ENCODE results near the gene SYT15B.
A peak's percentile ranks its signal among the peaks of the same experiment; 100 is the strongest.
"Not testable (repeated sequence)": the region's sequence is repeated elsewhere in the genome, so short reads cannot be mapped to it uniquely, and the experiment has no call there.

Gene SYT15B

DNA sequence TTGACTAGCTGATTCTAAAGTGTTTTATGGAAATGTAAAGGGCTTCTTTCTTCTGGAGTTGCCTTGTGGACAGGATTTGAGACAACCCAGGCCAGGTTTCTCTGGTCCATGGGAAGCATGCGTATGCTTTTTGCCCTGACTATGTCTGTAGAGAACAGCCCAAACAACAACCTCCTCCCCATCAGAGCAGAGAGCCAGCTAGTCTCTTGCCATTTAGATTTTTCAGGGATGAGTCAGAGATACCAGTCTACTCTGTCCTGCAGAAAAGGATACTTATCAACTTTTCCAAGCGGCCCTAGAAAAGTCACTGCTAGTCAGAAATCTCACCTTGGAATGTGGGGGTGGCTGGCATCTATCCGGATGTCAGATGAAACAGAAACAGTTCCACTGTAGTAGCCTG, 11.6 kb downstream of the SYT15B start:
- H3K9me3 ChIP-seq (ENCODE audit: low read length); H3K4me3 ChIP-seq (ENCODE audit: low read length); H3K27me3 ChIP-seq (ENCODE audit: insufficient read depth, low read length); H3K36me3 ChIP-seq (ENCODE audit: insufficient read depth, low read length); H3K4me1 ChIP-seq (ENCODE audit: insufficient read depth, low read length); H2AFZ ChIP-seq (ENCODE audit: low read depth, low read length): not testable (repeated sequence)

DNA sequence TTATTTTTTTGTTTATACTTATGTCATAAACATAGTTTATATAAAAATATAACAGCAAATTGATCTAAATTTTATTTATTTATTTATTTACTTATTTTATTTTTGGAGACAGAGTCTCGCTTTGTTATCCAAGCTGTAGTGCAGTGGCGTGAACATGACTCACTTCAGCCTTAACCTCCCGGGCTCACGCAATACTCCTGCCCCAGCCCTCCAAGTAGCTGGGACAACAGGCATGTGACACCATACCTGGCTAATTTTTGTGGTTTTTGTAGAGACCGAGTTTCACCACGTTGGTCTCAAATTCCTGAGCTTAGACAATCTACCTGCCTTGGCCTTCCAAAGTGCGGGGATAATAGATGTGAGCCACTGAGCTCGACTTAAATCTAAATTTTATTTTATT, 13.0 kb downstream of the SYT15B start:
- H3K9me3 ChIP-seq (ENCODE audit: low read length); H2AFZ ChIP-seq (ENCODE audit: low read depth, low read length); H3K4me3 ChIP-seq (ENCODE audit: low read length); H3K36me3 ChIP-seq (ENCODE audit: insufficient read depth, low read length); H3K4me1 ChIP-seq (ENCODE audit: insufficient read depth, low read length); H3K27me3 ChIP-seq (ENCODE audit: insufficient read depth, low read length): not testable (repeated sequence)

DNA sequence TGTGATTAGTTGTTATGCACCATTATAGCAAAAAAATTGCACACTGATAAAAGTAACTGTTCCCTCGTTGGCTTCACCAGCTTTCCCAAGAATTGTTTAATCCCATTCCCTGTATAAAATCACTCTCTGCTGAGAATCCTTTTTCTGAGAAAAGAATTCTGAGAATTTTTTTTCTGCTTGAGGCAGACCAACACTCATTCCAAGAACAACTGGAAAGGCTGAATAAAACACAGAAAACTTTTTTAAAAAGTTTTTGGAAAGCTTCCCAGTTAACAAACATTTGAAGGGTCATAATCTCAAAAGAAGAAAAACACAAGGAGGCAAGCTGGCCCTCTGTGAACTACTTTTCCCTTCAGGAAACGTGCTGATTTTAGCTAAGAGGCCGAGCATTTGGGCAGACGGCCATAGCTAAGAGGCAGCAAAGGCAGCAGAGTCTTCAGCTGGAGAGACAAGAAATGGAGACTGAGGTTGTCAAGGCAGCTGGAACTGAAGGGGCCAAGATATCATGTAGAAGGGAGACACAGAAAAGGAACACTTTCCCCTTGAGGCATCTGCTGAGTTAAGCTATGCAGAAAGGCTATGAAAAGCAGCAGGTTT, 16.5 kb downstream of the SYT15B start:
- not testable (repeated sequence) for H3K4me1 ChIP-seq (ENCODE audit: insufficient read depth, low read length); H3K4me3 ChIP-seq (ENCODE audit: low read length); H3K27me3 ChIP-seq (ENCODE audit: insufficient read depth, low read length); H3K36me3 ChIP-seq (ENCODE audit: insufficient read depth, low read length); H2AFZ ChIP-seq (ENCODE audit: low read depth, low read length); H3K9me3 ChIP-seq (ENCODE audit: low read length)

DNA sequence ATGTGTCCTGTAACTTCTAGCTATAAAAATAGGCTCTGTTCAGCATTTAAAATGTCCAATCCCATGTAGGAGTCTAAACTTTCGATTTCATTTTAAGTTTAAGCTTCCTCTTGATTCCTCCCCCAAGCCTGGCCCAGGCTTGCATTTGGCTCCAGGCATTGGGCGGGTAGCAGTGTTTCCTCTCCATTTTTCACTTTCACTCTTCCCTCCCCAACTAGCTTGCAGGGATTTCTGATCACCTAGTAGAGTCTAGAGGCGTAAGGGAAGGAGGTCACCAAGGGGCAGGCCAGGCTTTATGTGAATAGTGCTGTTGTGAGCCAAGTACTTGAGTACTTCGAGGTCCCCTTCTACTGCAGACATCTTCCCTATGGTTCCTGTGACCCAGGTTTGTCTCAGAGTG, 18.5 kb downstream of the SYT15B start:
- not testable (repeated sequence) for H3K4me3 ChIP-seq (ENCODE audit: low read length)

DNA sequence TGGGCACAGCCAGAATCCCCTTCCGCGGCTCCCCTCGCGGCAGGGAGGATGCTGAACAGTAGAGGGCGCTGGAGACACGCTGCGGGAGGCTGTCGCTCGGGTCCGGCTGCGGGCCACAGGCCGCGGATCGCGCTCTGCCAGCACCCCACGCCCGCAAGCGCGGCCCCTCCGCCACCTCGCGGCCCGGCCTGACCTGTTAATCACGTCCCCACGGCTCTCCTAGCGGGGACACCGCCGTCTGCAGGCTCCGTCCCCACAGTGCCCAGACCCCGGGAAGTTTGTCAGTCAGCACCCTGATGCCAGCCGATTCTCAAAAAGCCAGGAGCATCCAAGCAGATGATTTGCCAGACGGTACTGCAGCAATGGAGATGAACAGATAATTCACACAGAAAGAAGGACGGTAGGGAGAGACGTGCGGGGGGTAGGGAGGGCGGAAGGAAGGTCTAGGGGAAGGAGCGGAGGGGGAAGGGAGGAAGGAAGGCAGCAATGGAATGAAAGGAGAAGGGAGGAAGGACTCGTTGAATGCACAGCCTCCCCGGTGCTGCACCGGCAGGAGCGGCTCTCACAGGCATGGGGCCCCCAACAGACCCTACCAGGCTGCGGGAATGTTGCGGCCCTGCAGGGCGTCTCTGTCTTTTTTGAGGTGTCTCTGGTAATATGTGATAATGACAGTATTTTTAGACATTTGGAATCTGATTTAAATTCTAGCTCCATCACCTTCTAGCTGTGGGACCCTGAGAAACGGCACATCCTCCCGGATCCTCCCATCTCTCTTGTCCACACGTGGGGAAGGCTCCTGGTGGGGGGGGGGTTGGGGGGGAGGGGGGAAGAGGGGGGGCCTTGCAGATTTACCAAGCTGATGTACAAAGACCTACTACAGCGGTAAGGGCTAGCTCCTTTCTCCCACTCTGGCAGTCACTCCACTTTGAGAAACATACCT, 19.5 kb downstream of the SYT15B start:
- H3K27me3 ChIP-seq (ENCODE audit: insufficient read depth, low read length); H3K9me3 ChIP-seq (ENCODE audit: low read length); H3K36me3 ChIP-seq (ENCODE audit: insufficient read depth, low read length); H3K4me1 ChIP-seq (ENCODE audit: insufficient read depth, low read length); H2AFZ ChIP-seq (ENCODE audit: low read depth, low read length): not testable (repeated sequence)
- peak overlapping the region; percentile 46 for H3K4me3 ChIP-seq (ENCODE audit: low read length)

More for the DNA sequence above, 18.5 kb downstream of the SYT15B start:
- H3K36me3 ChIP-seq (ENCODE audit: insufficient read depth, low read length); H3K9me3 ChIP-seq (ENCODE audit: low read length); H2AFZ ChIP-seq (ENCODE audit: low read depth, low read length); H3K27me3 ChIP-seq (ENCODE audit: insufficient read depth, low read length); H3K4me1 ChIP-seq (ENCODE audit: insufficient read depth, low read length): not testable (repeated sequence)

DNA sequence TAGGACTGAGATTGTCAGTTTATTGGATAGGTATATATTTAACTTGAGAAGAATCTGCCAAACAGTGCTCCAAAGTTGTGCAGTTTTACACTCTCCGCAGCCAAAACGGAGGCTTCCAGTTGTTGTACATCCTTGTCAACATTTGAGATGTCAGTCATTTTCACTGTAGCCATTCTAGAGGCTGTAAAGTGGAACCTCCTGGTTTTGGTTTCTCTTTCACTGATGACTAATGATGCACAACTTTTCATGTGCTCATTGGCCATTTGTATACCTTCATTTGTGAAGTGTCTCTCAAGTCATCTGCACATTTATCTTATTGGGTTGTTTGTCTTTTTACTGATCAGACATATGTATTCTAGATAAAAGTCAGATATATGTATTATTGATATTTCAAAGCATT, 22.5 kb downstream of the SYT15B start:
- not testable (repeated sequence) for H3K27me3 ChIP-seq (ENCODE audit: insufficient read depth, low read length); H3K4me3 ChIP-seq (ENCODE audit: low read length); H3K9me3 ChIP-seq (ENCODE audit: low read length); H3K4me1 ChIP-seq (ENCODE audit: insufficient read depth, low read length); H3K36me3 ChIP-seq (ENCODE audit: insufficient read depth, low read length); H2AFZ ChIP-seq (ENCODE audit: low read depth, low read length)

DNA sequence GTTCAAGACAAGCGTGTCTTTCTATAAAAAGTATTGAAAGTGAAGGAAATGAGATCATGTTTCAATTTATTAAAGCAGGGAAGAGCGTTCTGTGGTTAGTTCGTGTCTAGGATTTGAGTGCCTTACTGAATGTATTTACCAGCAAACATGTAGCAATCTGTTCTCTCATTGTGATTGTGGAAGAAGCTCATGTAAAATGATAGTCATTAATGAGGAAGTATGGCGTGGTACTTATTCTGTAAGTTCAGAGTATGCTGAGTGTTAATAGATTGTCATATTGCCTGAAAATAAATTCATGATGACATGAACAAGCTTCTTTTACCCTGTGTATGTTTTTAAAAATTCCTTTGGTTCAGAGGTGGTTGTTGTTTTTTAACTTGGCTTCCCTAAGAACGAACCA, 32.5 kb downstream of the SYT15B start:
- H3K27me3 ChIP-seq (ENCODE audit: insufficient read depth, low read length); H3K36me3 ChIP-seq (ENCODE audit: insufficient read depth, low read length); H3K4me1 ChIP-seq (ENCODE audit: insufficient read depth, low read length); H3K9me3 ChIP-seq (ENCODE audit: low read length); H3K4me3 ChIP-seq (ENCODE audit: low read length); H2AFZ ChIP-seq (ENCODE audit: low read depth, low read length): not testable (repeated sequence)

DNA sequence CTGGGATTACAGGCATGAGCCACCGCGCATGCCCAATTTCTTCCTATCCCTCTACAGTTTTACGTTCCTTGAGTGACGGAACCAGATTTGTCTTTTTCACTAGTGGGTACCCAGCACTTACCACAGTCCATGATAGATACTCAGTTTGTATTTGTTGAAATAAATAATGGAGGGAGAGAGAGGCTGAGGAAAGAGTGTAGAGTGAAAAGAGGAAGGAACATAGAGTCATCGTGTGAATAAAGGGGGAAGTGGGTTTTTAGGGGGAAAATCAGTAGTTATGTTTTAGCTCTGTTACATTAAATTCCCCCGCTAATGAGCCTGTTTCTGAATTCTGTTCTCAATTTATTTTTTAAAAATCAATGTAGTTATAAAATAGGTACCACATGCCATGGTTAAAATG, 37.7 kb downstream of the SYT15B start:
- H3K4me3 ChIP-seq (ENCODE audit: low read length); H2AFZ ChIP-seq (ENCODE audit: low read depth, low read length); H3K4me1 ChIP-seq (ENCODE audit: insufficient read depth, low read length); H3K27me3 ChIP-seq (ENCODE audit: insufficient read depth, low read length); H3K9me3 ChIP-seq (ENCODE audit: low read length); H3K36me3 ChIP-seq (ENCODE audit: insufficient read depth, low read length): not testable (repeated sequence)

DNA sequence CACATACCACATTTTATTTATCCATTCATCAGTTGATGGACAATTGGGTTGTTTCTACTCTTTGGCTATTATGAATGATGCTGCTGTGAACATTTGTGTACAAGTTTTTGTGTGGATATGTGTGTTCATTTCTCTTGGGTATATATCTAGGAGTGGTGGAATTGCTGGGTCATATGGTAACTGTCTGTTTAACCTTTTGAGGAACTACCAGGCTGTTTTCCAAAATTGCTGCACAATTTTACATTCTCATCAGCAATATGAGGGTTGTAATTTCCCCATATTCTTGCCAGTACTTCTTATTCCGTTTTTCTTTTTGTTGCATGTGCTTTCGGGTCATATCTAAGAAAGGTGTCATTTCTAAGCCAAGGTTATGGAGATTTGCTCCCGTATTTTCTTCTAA, 38.3 kb downstream of the SYT15B start:
- H2AFZ ChIP-seq (ENCODE audit: low read depth, low read length); H3K36me3 ChIP-seq (ENCODE audit: insufficient read depth, low read length); H3K4me1 ChIP-seq (ENCODE audit: insufficient read depth, low read length); H3K27me3 ChIP-seq (ENCODE audit: insufficient read depth, low read length); H3K4me3 ChIP-seq (ENCODE audit: low read length); H3K9me3 ChIP-seq (ENCODE audit: low read length): not testable (repeated sequence)

DNA sequence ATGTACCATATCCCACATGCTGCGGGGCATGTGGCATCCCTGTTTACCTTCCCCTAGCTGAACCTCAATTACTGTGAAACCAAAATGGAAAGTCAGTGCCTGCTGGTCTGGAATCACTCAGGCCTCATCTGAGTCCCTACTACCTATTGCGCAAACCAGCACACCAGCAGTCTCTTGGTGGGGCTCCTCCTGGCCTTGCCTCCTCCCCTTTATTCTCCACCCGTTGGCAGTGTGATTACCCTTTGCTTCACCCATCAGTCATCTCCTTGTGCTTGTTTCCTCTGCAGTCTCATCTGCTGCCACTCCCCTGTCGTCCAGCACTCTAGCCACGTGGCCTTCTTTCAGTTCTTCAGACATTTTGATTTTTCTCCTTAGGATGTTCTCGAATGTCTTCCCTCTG, 39.3 kb downstream of the SYT15B start:
- H3K4me1 ChIP-seq (ENCODE audit: insufficient read depth, low read length); H2AFZ ChIP-seq (ENCODE audit: low read depth, low read length); H3K4me3 ChIP-seq (ENCODE audit: low read length); H3K27me3 ChIP-seq (ENCODE audit: insufficient read depth, low read length); H3K36me3 ChIP-seq (ENCODE audit: insufficient read depth, low read length); H3K9me3 ChIP-seq (ENCODE audit: low read length): not testable (repeated sequence)

DNA sequence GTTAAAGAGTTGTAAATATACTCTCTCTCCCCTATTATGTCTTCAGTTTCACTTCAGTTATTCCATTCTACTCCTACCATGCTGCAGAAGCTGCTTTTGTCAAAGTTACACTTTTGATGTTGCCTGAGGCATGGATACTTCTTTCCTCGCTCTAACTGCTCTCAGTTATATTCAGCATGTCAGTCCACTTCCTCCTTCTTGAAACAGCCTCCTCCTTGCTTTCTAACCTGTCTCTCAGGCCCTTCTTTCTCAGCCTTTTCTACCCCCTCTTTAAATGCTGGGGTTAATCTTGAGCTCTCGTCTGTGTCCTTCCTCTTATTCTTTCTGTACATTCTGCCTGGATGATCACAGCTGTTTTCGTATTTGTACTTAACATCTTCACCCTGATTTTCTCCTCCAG, 40.0 kb downstream of the SYT15B start:
- not testable (repeated sequence) for H3K4me3 ChIP-seq (ENCODE audit: low read length); H3K9me3 ChIP-seq (ENCODE audit: low read length); H3K36me3 ChIP-seq (ENCODE audit: insufficient read depth, low read length); H3K27me3 ChIP-seq (ENCODE audit: insufficient read depth, low read length); H3K4me1 ChIP-seq (ENCODE audit: insufficient read depth, low read length); H2AFZ ChIP-seq (ENCODE audit: low read depth, low read length)

DNA sequence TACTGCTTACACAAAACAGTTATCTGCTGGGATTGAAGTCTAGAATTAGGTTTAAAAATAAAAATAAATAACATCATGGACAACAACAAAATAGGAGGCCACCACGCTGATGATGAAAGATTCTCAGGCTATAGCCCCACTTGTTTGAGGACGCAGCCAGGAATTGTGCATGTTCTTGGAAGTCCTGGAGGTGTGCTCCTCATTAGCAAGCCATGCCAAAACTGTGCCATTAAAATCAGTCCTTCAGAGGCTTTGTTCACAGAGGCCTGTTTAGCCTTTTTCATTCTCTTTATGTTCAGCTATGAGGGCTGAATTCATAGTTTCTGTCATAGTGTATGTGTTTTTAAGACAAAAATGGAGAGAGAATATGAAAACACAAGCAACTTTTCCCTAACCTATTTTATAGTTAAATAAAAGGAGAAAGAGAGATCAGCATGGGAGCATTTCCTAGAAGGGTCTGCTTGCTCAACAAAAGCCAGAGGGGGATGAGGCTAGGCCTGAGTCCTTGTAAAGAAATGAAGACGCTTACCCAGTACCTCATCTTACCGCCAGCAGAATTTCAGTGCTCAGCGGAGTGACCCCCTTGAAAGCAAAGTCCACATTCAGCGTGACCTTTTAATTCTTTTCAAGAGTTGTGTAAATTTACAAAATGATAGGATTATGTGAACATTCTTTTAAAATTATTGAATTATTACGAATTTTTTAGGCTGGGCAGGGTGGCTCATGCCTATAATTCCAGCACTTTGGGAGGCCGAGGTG, 46.2 kb downstream of the SYT15B start:
- H2AFZ ChIP-seq (ENCODE audit: low read depth, low read length); H3K4me3 ChIP-seq (ENCODE audit: low read length); H3K36me3 ChIP-seq (ENCODE audit: insufficient read depth, low read length); H3K9me3 ChIP-seq (ENCODE audit: low read length); H3K4me1 ChIP-seq (ENCODE audit: insufficient read depth, low read length); H3K27me3 ChIP-seq (ENCODE audit: insufficient read depth, low read length): not testable (repeated sequence)

All from neuron (in vitro differentiated cells).